HUES64 (cell line): ENCODE measurements around the gene SLC38A10.

Source experiments
- H3K27ac ChIP-seq: 2 replicates; pipeline ENCODE4 v1.7.0; 2013; ENCODE audit warnings: low read depth, low read length, inconsistent platforms
- H3K27me3 ChIP-seq: 2 replicates; pipeline ENCODE4 v1.6.1; 2013; ENCODE audit warnings: mild to moderate bottlenecking, low read length; ENCODE audit not compliant: insufficient read depth
- H3K36me3 ChIP-seq: 2 replicates; pipeline ENCODE4 v1.6.1; 2013; ENCODE audit warnings: mild to moderate bottlenecking, low read length; ENCODE audit not compliant: insufficient read depth
- H3K4me1 ChIP-seq: 2 replicates; pipeline ENCODE4 v1.6.1; 2013; ENCODE audit warnings: mild to moderate bottlenecking, low read length, moderate library complexity; ENCODE audit not compliant: insufficient read depth
- H3K4me3 ChIP-seq: 2 replicates; pipeline ENCODE4 v1.5.1; 2013; ENCODE audit warnings: mild to moderate bottlenecking, low read length, moderate library complexity
- H3K9ac ChIP-seq: 2 replicates; pipeline ENCODE4 v1.6.1; 2013; ENCODE audit warnings: mild to moderate bottlenecking, low read depth, low read length
- H3K9me3 ChIP-seq: 2 replicates; pipeline ENCODE4 v1.6.1; 2013; ENCODE audit warnings: low read depth, low read length; ENCODE audit not compliant: insufficient read depth
- WGBS: fragments of 150-250, 120-280 bp; methylation state at CpG from one replicate; pipeline ENCODE4 v1.1.7; 2013; ENCODE audit warnings: missing lambda C conversion rate; 5-methylcytosine and 5-hydroxymethylcytosine counted together

The SLC38A10 gene

DNA sequence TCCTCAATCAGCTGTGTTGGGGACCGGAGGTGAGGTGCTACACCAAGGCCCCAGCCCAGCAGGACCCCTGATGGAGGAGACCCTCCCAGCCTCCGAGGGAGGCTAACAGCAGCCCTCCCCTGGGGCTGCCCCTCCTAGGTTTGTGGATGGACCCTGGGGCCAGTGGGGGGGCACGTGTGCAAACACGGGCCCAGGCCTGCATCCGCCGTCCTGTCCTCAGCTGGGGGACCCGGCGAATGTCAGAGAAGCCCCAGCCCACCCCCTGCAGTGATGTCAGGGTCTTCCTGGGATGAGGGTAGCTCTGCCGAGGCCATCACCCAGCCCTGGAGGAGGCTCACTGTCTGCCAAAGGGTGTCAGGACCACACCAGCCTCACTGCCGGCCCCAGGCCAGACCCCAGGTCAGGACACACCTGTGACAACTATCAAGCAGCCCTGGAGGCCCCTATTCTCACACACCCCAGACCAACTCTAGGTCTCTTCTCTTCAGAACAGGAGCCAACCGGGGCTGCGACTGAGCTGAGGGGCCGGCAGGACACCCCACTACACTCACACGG lies 99.1 kb downstream of the SLC38A10 start:
- H3K27me3 ChIP-seq = no peaks in the 10 kb centered on the region
- 93% methylated on average over 14 of the region's 14 CpGs for WGBS
- no peak overlapping the region for H3K27ac ChIP-seq
- peaks cover 40% of the 10 kb centered on the region for H3K36me3 ChIP-seq
- no peaks in the 10 kb centered on the region for H3K9me3 ChIP-seq
- no peak overlapping the region for H3K9ac ChIP-seq
- no peaks in the 10 kb centered on the region for H3K4me1 ChIP-seq
- no peak overlapping the region for H3K4me3 ChIP-seq
